ENCODE measurements around the gene ZNF407. TPM values are rescaled to one million over a fixed set of nuclear protein-coding genes. Genes with fewer than 3 reads are reported as not detected.

ZNF407 gene
- total and polyA plus RNA-seq, 2 of the 13 experiments (the other 11 are each of a cell fraction or from before 2014, with no cell fraction given), result 2.3 to 8.7 TPM

DNA sequence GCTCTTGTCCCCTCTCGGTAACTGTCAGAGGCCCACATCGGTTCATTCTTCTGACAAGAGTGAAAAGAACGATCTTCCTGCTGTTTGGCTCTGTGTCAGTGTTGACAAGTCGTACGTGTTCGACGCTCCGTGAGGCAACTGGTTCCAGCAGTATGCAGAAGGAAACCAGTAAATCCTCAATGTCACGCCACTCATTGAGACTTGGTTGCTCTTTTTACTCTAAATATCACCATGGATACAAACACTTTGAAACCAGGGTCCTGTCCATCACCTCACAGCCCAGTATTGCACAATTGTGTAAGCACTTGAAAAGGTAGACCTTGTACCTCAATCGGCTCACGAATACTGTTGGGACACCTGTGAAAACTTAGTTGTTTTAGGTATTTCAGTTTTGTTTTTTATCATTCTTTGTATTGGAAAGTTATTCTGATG, 136.4 kb downstream of the ZNF407 start (continued):
- TF ChIP-seq ZC3H4 (CRISPR knock-in tag; IDR thresholded peaks at IDR 0.05; ENCODE audit: borderline replicate concordance) (no peak), ZNF768 (CRISPR knock-in tag; IDR thresholded peaks at IDR 0.05) (no peak), TBX3 (IDR thresholded peaks at IDR 0.05; ENCODE audit: borderline replicate concordance) (peak; percentile 63; the same call in 1 of the 2 replicates), ZNF34 (CRISPR knock-in tag; IDR thresholded peaks at IDR 0.05; ENCODE audit: borderline replicate concordance) (no peak), NR2C2 (CRISPR knock-in tag; IDR thresholded peaks at IDR 0.05; ENCODE audit: borderline replicate concordance) (no peak), ZNF446 (CRISPR knock-in tag; IDR thresholded peaks at IDR 0.05) (no peak), GTF2F1 (IDR thresholded peaks at IDR 0.05; ENCODE audit: low read length) (no peak), BHLHE40 (IDR thresholded peaks at IDR 0.05; ENCODE audit: low read length) (no peak), ZNF737 (CRISPR knock-in tag; IDR thresholded peaks at IDR 0.05; ENCODE audit: borderline replicate concordance) (no peak), PCBP2 (optimal IDR thresholded peaks at IDR 0.05; ENCODE audit: low read depth, low read length, poor library complexity, severe bottlenecking) (no peak), ZNF644 (CRISPR knock-in tag; IDR thresholded peaks at IDR 0.05; ENCODE audit: low read depth) (no peak), MAFF (IDR thresholded peaks at IDR 0.05; ENCODE audit: low read depth, low read length) (no peak), ZNF501 (CRISPR knock-in tag; IDR thresholded peaks at IDR 0.05) (no peak), RNF2 (conservative IDR thresholded peaks at IDR 0.05; ENCODE audit: low read depth) (no peak), RAD21 (CRISPR knock-in tag; IDR thresholded peaks at IDR 0.05) (no peak), SATB2 (CRISPR knock-in tag; IDR thresholded peaks at IDR 0.05) (no peak), ZNF563 (CRISPR knock-in tag; IDR thresholded peaks at IDR 0.05) (no peak), SP140L (CRISPR knock-in tag; IDR thresholded peaks at IDR 0.05; ENCODE audit: borderline replicate concordance) (no peak), FOSL2 (CRISPR knock-in tag; IDR thresholded peaks at IDR 0.05) (no peak; the same call in 1 of the 2 replicates), ZBTB21 (CRISPR knock-in tag; IDR thresholded peaks at IDR 0.05) (no peak), MED13 (CRISPR knock-in tag; IDR thresholded peaks at IDR 0.05) (no peak), ZNF782 (CRISPR knock-in tag; IDR thresholded peaks at IDR 0.05; ENCODE audit: borderline replicate concordance) (no peak), IKZF1 (IDR thresholded peaks at IDR 0.05) (no peak), ZMYM4 (CRISPR knock-in tag; IDR thresholded peaks at IDR 0.05) (peak; percentile 78), TGIF2 (CRISPR knock-in tag; IDR thresholded peaks at IDR 0.05) (0 out of 2 replicates have a peak, but pooled peaks have one; percentile 42), ZSCAN21 (CRISPR knock-in tag; IDR thresholded peaks at IDR 0.05; ENCODE audit: borderline replicate concordance) (peak; percentile 43; the same call in 1 of the 2 replicates), NR2F6 (IDR thresholded peaks at IDR 0.05) (no peak; the same call in 1 of the 2 replicates), NR2F6 (CRISPR knock-in tag; IDR thresholded peaks at IDR 0.05) (peak; percentile 60; the same call in 1 of the 2 replicates), ZNF703 (CRISPR knock-in tag; IDR thresholded peaks at IDR 0.05; ENCODE audit: borderline replicate concordance) (no peak), ZNF816 (CRISPR knock-in tag; IDR thresholded peaks at IDR 0.05; ENCODE audit: borderline replicate concordance) (peak; percentile 7; the same call in 1 of the 2 replicates), SMAD3 (CRISPR knock-in tag; IDR thresholded peaks at IDR 0.05) (0 out of 2 replicates have a peak, but pooled peaks have one; percentile 22), ZNF510 (CRISPR knock-in tag; IDR thresholded peaks at IDR 0.05; ENCODE audit: low read depth) (no peak)
- TF ChIP-seq, protein P1, sequence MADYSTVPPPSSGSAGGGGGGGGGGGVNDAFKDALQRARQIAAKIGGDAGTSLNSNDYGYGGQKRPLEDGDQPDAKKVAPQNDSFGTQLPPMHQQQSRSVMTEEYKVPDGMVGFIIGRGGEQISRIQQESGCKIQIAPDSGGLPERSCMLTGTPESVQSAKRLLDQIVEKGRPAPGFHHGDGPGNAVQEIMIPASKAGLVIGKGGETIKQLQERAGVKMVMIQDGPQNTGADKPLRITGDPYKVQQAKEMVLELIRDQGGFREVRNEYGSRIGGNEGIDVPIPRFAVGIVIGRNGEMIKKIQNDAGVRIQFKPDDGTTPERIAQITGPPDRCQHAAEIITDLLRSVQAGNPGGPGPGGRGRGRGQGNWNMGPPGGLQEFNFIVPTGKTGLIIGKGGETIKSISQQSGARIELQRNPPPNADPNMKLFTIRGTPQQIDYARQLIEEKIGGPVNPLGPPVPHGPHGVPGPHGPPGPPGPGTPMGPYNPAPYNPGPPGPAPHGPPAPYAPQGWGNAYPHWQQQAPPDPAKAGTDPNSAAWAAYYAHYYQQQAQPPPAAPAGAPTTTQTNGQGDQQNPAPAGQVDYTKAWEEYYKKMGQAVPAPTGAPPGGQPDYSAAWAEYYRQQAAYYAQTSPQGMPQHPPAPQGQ (CRISPR knock-in tag; IDR thresholded peaks at IDR 0.05; ENCODE audit: borderline replicate concordance), result no peak
- TF ChIP-seq, protein P2, sequence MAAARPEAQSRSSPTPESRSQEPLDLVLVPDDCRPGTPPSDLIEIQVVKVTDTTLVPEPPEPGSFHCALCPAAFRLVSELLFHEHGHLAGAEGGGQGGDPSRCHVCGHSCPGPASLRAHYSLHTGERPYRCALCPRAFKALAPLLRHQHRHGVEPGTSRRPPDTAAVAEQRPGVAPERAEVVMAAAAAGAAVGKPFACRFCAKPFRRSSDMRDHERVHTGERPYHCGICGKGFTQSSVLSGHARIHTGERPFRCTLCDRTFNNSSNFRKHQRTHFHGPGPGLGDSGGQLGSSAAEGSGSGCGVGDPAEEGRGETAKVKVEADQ (CRISPR knock-in tag; IDR thresholded peaks at IDR 0.05; ENCODE audit: borderline replicate concordance), result 0 out of 2 replicates have a peak, but pooled peaks have one; percentile 55
